ENCODE data around the gene OR4C46. TPM values are rescaled to one million over a fixed set of nuclear protein-coding genes. Genes with fewer than 3 reads are reported as not detected.
A peak's percentile ranks its signal among the peaks of the same experiment; 100 is the strongest.
"Not testable (repeated sequence)": the region's sequence is repeated elsewhere in the genome, so short reads cannot be mapped to it uniquely, and the experiment has no call there.

OR4C46 gene
- total RNA-seq (2014; rRNA removed) (not detected in 2 replicates), Bru-seq, nascent RNA (not detected), BruChase-seq, experiment 1, labeled RNA remaining after a 6-hour chase (not detected), BruChase-seq, experiment 2, labeled RNA remaining after a 2-hour chase (not detected)
- long read RNA-seq, result 0 reads

GRCh38 chr11:54603898-54604297 lies at the start of gene OR4C46:
TSS of gene OR4C46 (minus strand) at chr11:54603998. CDS start at chr11:54603998, 0 bp downstream.
- no peaks in the 10 kb centered on the region for H3K36me3 ChIP-seq (ENCODE audit: low read depth, low read length)
- no peak within 1 kb of the TSS for H3K4me3 ChIP-seq (ENCODE audit: low read length)
- no peak for ATAC-seq
- no TSS peak for BruUV-seq (replicated peaks)
- H3K4me1 ChIP-seq (ENCODE audit: insufficient read depth, low read length), result no peaks in the 10 kb centered on the region
- H3K27ac ChIP-seq (ENCODE audit: low read length), result no peak within 1 kb of the TSS
- intact Hi-C loops (cut with micrococcal nuclease), result no loop called here
- H2AFZ ChIP-seq (ENCODE audit: low read length), result no peak within 1 kb of the TSS
- ChIA-PET CTCF (no interaction called here), POLR2A (ENCODE audit: unreplicated experiment) (no interaction called here)
- H4K20me1 ChIP-seq (ENCODE audit: low read length), result no peaks in the 10 kb centered on the region
- TF ChIP-seq EZH2 (IDR thresholded peaks at IDR 0.05; ENCODE audit: low read length, unreplicated experiment), result no peak
- TF ChIP-seq CTCF (conservative IDR thresholded peaks at IDR 0.05; ENCODE audit: low read depth, low read length), result no peak
- no peak for TF ChIP-seq EZH2phosphoT487 (IDR thresholded peaks at IDR 0.05; ENCODE audit: borderline replicate concordance, low read length)
- H3K27me3 ChIP-seq (ENCODE audit: low read length), result no peaks in the 10 kb centered on the region
- H3F3A ChIP-seq (ENCODE audit: low read length, unreplicated experiment), result no peaks in the 10 kb centered on the region
- H3K9me2 ChIP-seq (replicated peaks; ENCODE audit: low read length), result no peaks in the 10 kb centered on the region
- H3K9me3 ChIP-seq (ENCODE audit: low read length), result no peaks in the 10 kb centered on the region
- DNase-seq, result no peak
- H3K4me2 ChIP-seq (ENCODE audit: low read length), result no peak within 1 kb of the TSS
- H3K9ac ChIP-seq (ENCODE audit: low read length), result no peak within 1 kb of the TSS
- H3K79me2 ChIP-seq (ENCODE audit: low read length), result no peaks in the 10 kb centered on the region

- POLR2A ChIA-PET (ENCODE audit: unreplicated experiment); H3K9me2 ChIP-seq (replicated peaks; ENCODE audit: low read length); H3K36me3 ChIP-seq (ENCODE audit: low read depth, low read length); ATAC-seq; H3K9ac ChIP-seq (ENCODE audit: low read length); H4K20me1 ChIP-seq (ENCODE audit: low read length); H2AFZ ChIP-seq (ENCODE audit: low read length); H3K4me1 ChIP-seq (ENCODE audit: insufficient read depth, low read length); BruUV-seq (replicated peaks); intact Hi-C loops (cut with micrococcal nuclease); H3K9me3 ChIP-seq (ENCODE audit: low read length); H3K27ac ChIP-seq (ENCODE audit: low read length); H3K27me3 ChIP-seq (ENCODE audit: low read length); DNase-seq; H3K79me2 ChIP-seq (ENCODE audit: low read length); H3F3A ChIP-seq (ENCODE audit: low read length, unreplicated experiment); CTCF ChIA-PET: not testable (repeated sequence)
- H3K4me2 ChIP-seq (ENCODE audit: low read length), result peak overlapping the region; percentile 51
- H3K4me3 ChIP-seq (ENCODE audit: low read length), result peak overlapping the region; percentile 51; the same call in 1 of the 2 replicates
These were observed 41.8 kb upstream of the OR4C46 start for GRCh38 chr11:54645606-54646005.

GRCh38 chr11:54561439-54561838 lies 42.4 kb downstream of the OR4C46 start:
- CTCF ChIA-PET; H3K27me3 ChIP-seq (ENCODE audit: low read length); H3F3A ChIP-seq (ENCODE audit: low read length, unreplicated experiment); POLR2A ChIA-PET (ENCODE audit: unreplicated experiment); H4K20me1 ChIP-seq (ENCODE audit: low read length); H3K79me2 ChIP-seq (ENCODE audit: low read length); intact Hi-C loops (cut with micrococcal nuclease); H3K9ac ChIP-seq (ENCODE audit: low read length); H3K9me2 ChIP-seq (replicated peaks; ENCODE audit: low read length); H2AFZ ChIP-seq (ENCODE audit: low read length); H3K4me1 ChIP-seq (ENCODE audit: insufficient read depth, low read length); H3K4me2 ChIP-seq (ENCODE audit: low read length); H3K36me3 ChIP-seq (ENCODE audit: low read depth, low read length); DNase-seq; H3K27ac ChIP-seq (ENCODE audit: low read length); ATAC-seq; H3K4me3 ChIP-seq (ENCODE audit: low read length); BruUV-seq (replicated peaks): not testable (repeated sequence)
- H3K9me3 ChIP-seq (ENCODE audit: low read length), result peaks cover 19% of the 10 kb centered on the region

GRCh38 chr11:54558919-54559318 lies 44.9 kb downstream of the OR4C46 start:
- TF ChIP-seq EZH2 (IDR thresholded peaks at IDR 0.05; ENCODE audit: low read length, unreplicated experiment), result no peak
- no peak for TF ChIP-seq EZH2phosphoT487 (IDR thresholded peaks at IDR 0.05; ENCODE audit: borderline replicate concordance, low read length)
- TF ChIP-seq CTCF (conservative IDR thresholded peaks at IDR 0.05; ENCODE audit: low read depth, low read length), result 0 out of 2 replicates have a peak, but pooled peaks have one; percentile 23
- no peaks in the 10 kb centered on the region for H3K36me3 ChIP-seq (ENCODE audit: low read depth, low read length)

More at GRCh38 chr11:54558919-54559318, 44.9 kb downstream of the OR4C46 start:
- Histone ChIP-seq H2AFZ (ENCODE audit: low read length) (no peak overlapping the region), H3K9ac (ENCODE audit: low read length) (no peak overlapping the region), H3K27ac (ENCODE audit: low read length) (no peak overlapping the region), H3K9me3 (ENCODE audit: low read length) (peaks cover 19% of the 10 kb centered on the region), H3K79me2 (ENCODE audit: low read length) (no peaks in the 10 kb centered on the region), H4K20me1 (ENCODE audit: low read length) (no peaks in the 10 kb centered on the region), H3K4me1 (ENCODE audit: insufficient read depth, low read length) (no peaks in the 10 kb centered on the region), H3K4me3 (ENCODE audit: low read length) (no peak overlapping the region), H3K27me3 (ENCODE audit: low read length) (no peaks in the 10 kb centered on the region), H3K9me2 (replicated peaks; ENCODE audit: low read length) (no peaks in the 10 kb centered on the region), H3F3A (ENCODE audit: low read length, unreplicated experiment) (no peaks in the 10 kb centered on the region), H3K4me2 (ENCODE audit: low read length) (no peak overlapping the region)
- ChIA-PET CTCF (no interaction called here), POLR2A (ENCODE audit: unreplicated experiment) (no interaction called here)
- BruUV-seq (replicated peaks), result no TSS peak
- ATAC-seq, result no peak
- intact Hi-C loops (cut with micrococcal nuclease), result no loop called here
- peak; percentile 4 for DNase-seq

Data from PC-3 (cell line).